Hematopoietic multipotent progenitor cell (in vitro differentiated cells): ENCODE results near the gene PEX6. TPM values are rescaled to one million over a fixed set of nuclear protein-coding genes. Genes with fewer than 3 reads are reported as not detected.

Source experiments
- DNase-seq, 3 donors: peaks; one replicate each; pipeline ENCODE4 v3.0.0-alpha.2; 2011 to 2015; ENCODE audit warnings: low read depth in 2 of 3, low spot score in 2 of 3
- total RNA-seq: library from RNA; depleted of rRNA; stranded (reverse); fragments of >200 nt; gene quantifications from one replicate; pipeline ENCODE4 v1.2.3, GENCODE V29; 2012

PEX6 gene
- 32.6 TPM for total RNA-seq

- peak; percentile 81 to 93 (median 92) for DNase-seq
These were observed at the start of gene PEX6 for GRCh38 chr6:42978839-42979522. TSS of gene PEX6 (minus strand) at chr6:42979181. CDS start at chr6:42979150, 31 bp downstream.

GRCh38 chr6:43026365-43026764 is 47.4 kb upstream of the PEX6 start:
- no peak for DNase-seq

- DNase-seq, result no peak
These were observed 45.5 kb upstream of the PEX6 start for GRCh38 chr6:43024436-43024835.

GRCh38 chr6:43021270-43022047 is 42.5 kb upstream of the PEX6 start, which contains the start of gene RRP36:
TSS of gene RRP36 (plus strand) at chr6:43021623. CDS start at chr6:43021655, 32 bp downstream.
- DNase-seq, result peak in 2 of 3 donors; percentile 16 to 47

- DNase-seq, result no peak
These were observed 41.9 kb upstream of the PEX6 start for GRCh38 chr6:43020847-43021246.

GRCh38 chr6:43020052-43020705 is 41.2 kb upstream of the PEX6 start:
- no peak for DNase-seq

- no peak for DNase-seq
These were observed 40.2 kb upstream of the PEX6 start for GRCh38 chr6:43019152-43019551.

- DNase-seq, result no peak
These were observed 38.0 kb upstream of the PEX6 start for GRCh38 chr6:43016943-43017334.

- DNase-seq, result no peak
These were observed 37.4 kb upstream of the PEX6 start for GRCh38 chr6:43016176-43016942.

GRCh38 chr6:43014434-43014909 is 35.5 kb upstream of the PEX6 start:
- DNase-seq, result no peak

- DNase-seq, result peak; percentile 88 to 100 (median 100)
These were observed 35.0 kb upstream of the PEX6 start, which contains the start of the genes KLHDC3 and MEA1 for GRCh38 chr6:43013843-43014433. TSS of gene KLHDC3 (plus strand) at chr6:43014249. CDS start at chr6:43017193, 2,944 bp downstream. TSS of gene MEA1 (minus strand) at chr6:43013946. CDS start at chr6:43013813, 133 bp downstream.

- DNase-seq, result peak in 2 of 3 donors; percentile 73 to 81
These were observed 34.3 kb upstream of the PEX6 start for GRCh38 chr6:43013097-43013842.

- no peak for DNase-seq
These were observed 33.4 kb upstream of the PEX6 start for GRCh38 chr6:43012364-43012763.

- no peak for DNase-seq
These were observed 32.2 kb upstream of the PEX6 start for GRCh38 chr6:43011207-43011606.

- DNase-seq, result peak in 2 of 3 donors; percentile 29 to 61
These were observed 30.1 kb upstream of the PEX6 start for GRCh38 chr6:43009124-43009523.

GRCh38 chr6:43007126-43007525 is 28.1 kb upstream of the PEX6 start:
- no peak for DNase-seq

GRCh38 chr6:43006251-43006650 is 27.3 kb upstream of the PEX6 start:
- no peak for DNase-seq

GRCh38 chr6:43005844-43006243 is 26.9 kb upstream of the PEX6 start:
- DNase-seq, result no peak

GRCh38 chr6:43001843-43002242 is 22.9 kb upstream of the PEX6 start:
- DNase-seq, result no peak
